Muscle layer of colon (tissue), 2 donors: Measurements from ENCODE around the gene IRAK1BP1.
"Not testable (repeated sequence)": the region's sequence is repeated elsewhere in the genome, so short reads cannot be mapped to it uniquely, and the experiment has no call there.

Experiments
- H3K27ac ChIP-seq: one replicate; pipeline ENCODE4 v1.7.0; 2013; ENCODE audit warnings: low read depth, mild to moderate bottlenecking, low read length, moderate library complexity
- H3K27me3 ChIP-seq, 2 donors: one replicate each; pipeline ENCODE4 v1.7.0; 2013; ENCODE audit warnings: low read length in 2 of 2, mild to moderate bottlenecking in 2 of 2; ENCODE audit not compliant: insufficient read depth in 2 of 2, control insufficient read depth in 1 of 2
- H3K36me3 ChIP-seq: one replicate; pipeline ENCODE4 v1.7.0; 2013; ENCODE audit warnings: mild to moderate bottlenecking, low read length; ENCODE audit not compliant: insufficient read depth
- H3K4me1 ChIP-seq: one replicate; pipeline ENCODE4 v1.7.0; 2013; ENCODE audit warnings: mild to moderate bottlenecking, low read length; ENCODE audit not compliant: insufficient read depth
- H3K4me3 ChIP-seq, 2 donors: one replicate each; pipeline ENCODE4 v1.7.0; 2013; ENCODE audit warnings: low read length in 2 of 2, low read depth in 1 of 2, mild to moderate bottlenecking in 1 of 2, moderate library complexity in 1 of 2
- H3K9ac ChIP-seq: one replicate; pipeline ENCODE4 v1.7.0; 2013; ENCODE audit warnings: low read length
- H3K9me3 ChIP-seq: one replicate; pipeline ENCODE4 v1.7.0; 2013; ENCODE audit warnings: mild to moderate bottlenecking, low read length
- donor health status: abdominal sarcoma.
- donor health status: Adenocarcinoma of cecum.

Gene IRAK1BP1

GRCh38 chr6:78850621-78851020 is 16.7 kb upstream of the IRAK1BP1 start:
- no peaks in the 10 kb centered on the region for H3K36me3 ChIP-seq
- no peak overlapping the region for H3K4me3 ChIP-seq
- no peak overlapping the region for H3K27ac ChIP-seq
- no peaks in the 10 kb centered on the region for H3K4me1 ChIP-seq
- H3K9ac ChIP-seq: no peak overlapping the region
- no peaks in the 10 kb centered on the region for H3K27me3 ChIP-seq
- no peaks in the 10 kb centered on the region for H3K9me3 ChIP-seq

- Histone ChIP-seq H3K9me3 (no peaks in the 10 kb centered on the region), H3K27me3 (no peaks in the 10 kb centered on the region), H3K4me1 (no peaks in the 10 kb centered on the region), H3K4me3 (no peak overlapping the region), H3K9ac (no peak overlapping the region), H3K27ac (no peak overlapping the region), H3K36me3 (no peaks in the 10 kb centered on the region)
Observed at GRCh38 chr6:78851156-78851555, 16.2 kb upstream of the IRAK1BP1 start.

GRCh38 chr6:78854546-78854945 is 12.8 kb upstream of the IRAK1BP1 start:
- Histone ChIP-seq H3K36me3 (no peaks in the 10 kb centered on the region), H3K4me3 (no peak overlapping the region), H3K9ac (no peak overlapping the region), H3K9me3 (no peaks in the 10 kb centered on the region), H3K27me3 (no peaks in the 10 kb centered on the region), H3K27ac (no peak overlapping the region), H3K4me1 (no peaks in the 10 kb centered on the region)

GRCh38 chr6:78858339-78858938 is 8.9 kb upstream of the IRAK1BP1 start:
- not testable (repeated sequence) for H3K9me3 ChIP-seq, H3K36me3 ChIP-seq, H3K27me3 ChIP-seq, H3K9ac ChIP-seq, H3K4me1 ChIP-seq, H3K4me3 ChIP-seq, H3K27ac ChIP-seq

- H3K4me1 ChIP-seq: peaks cover 3% of the 10 kb centered on the region
- no peak overlapping the region for H3K27ac ChIP-seq
- H3K36me3 ChIP-seq: no peaks in the 10 kb centered on the region
- H3K9ac ChIP-seq: no peak overlapping the region
- H3K9me3 ChIP-seq: no peaks in the 10 kb centered on the region
- no peak overlapping the region for H3K4me3 ChIP-seq
- no peaks in the 10 kb centered on the region for H3K27me3 ChIP-seq
Observed at GRCh38 chr6:78861509-78861908, 5.8 kb upstream of the IRAK1BP1 start.

- no peak overlapping the region for H3K27ac ChIP-seq
- H3K9ac ChIP-seq: no peak overlapping the region
- no peak overlapping the region for H3K4me3 ChIP-seq
- H3K36me3 ChIP-seq: no peaks in the 10 kb centered on the region
- no peaks in the 10 kb centered on the region for H3K27me3 ChIP-seq
- H3K4me1 ChIP-seq: peaks cover 5% of the 10 kb centered on the region
- H3K9me3 ChIP-seq: no peaks in the 10 kb centered on the region
Observed at GRCh38 chr6:78863576-78863975, 3.8 kb upstream of the IRAK1BP1 start.

GRCh38 chr6:78864957-78865356 is 2.4 kb upstream of the IRAK1BP1 start:
- Histone ChIP-seq H3K27me3 (no peaks in the 10 kb centered on the region), H3K27ac (no peak overlapping the region), H3K9ac (no peak overlapping the region), H3K9me3 (no peaks in the 10 kb centered on the region), H3K4me1 (peaks cover 5% of the 10 kb centered on the region), H3K36me3 (no peaks in the 10 kb centered on the region), H3K4me3 (no peak overlapping the region)

GRCh38 chr6:78867020-78867369 is 356 bp upstream of the IRAK1BP1 start:
- H3K4me1 ChIP-seq: peaks cover 5% of the 10 kb centered on the region
- H3K36me3 ChIP-seq: no peaks in the 10 kb centered on the region
- H3K4me3 ChIP-seq: peak overlapping the region; percentile 84 to 96
- no peak overlapping the region for H3K27ac ChIP-seq
- peak overlapping the region; percentile 44 for H3K9ac ChIP-seq
- no peaks in the 10 kb centered on the region for H3K9me3 ChIP-seq
- H3K27me3 ChIP-seq: no peaks in the 10 kb centered on the region

GRCh38 chr6:78868116-78868515 is 765 bp downstream of the IRAK1BP1 start:
- Histone ChIP-seq H3K27ac (no peak overlapping the region), H3K4me1 (peaks cover 5% of the 10 kb centered on the region), H3K4me3 (peak overlapping the region; percentile 84 to 96), H3K36me3 (no peaks in the 10 kb centered on the region), H3K9me3 (no peaks in the 10 kb centered on the region), H3K27me3 (no peaks in the 10 kb centered on the region), H3K9ac (peak overlapping the region; percentile 44)

- no peaks in the 10 kb centered on the region for H3K9me3 ChIP-seq
- H3K4me1 ChIP-seq: no peaks in the 10 kb centered on the region
- H3K36me3 ChIP-seq: peaks cover 7% of the 10 kb centered on the region
- no peak overlapping the region for H3K4me3 ChIP-seq
- H3K27ac ChIP-seq: no peak overlapping the region
- no peaks in the 10 kb centered on the region for H3K27me3 ChIP-seq
- no peak overlapping the region for H3K9ac ChIP-seq
Observed at GRCh38 chr6:78875505-78875904, 8.2 kb downstream of the IRAK1BP1 start.

GRCh38 chr6:78883651-78884050 is 16.3 kb downstream of the IRAK1BP1 start:
- H3K27me3 ChIP-seq: no peaks in the 10 kb centered on the region
- no peaks in the 10 kb centered on the region for H3K36me3 ChIP-seq
- no peaks in the 10 kb centered on the region for H3K9me3 ChIP-seq
- no peak overlapping the region for H3K9ac ChIP-seq
- no peaks in the 10 kb centered on the region for H3K4me1 ChIP-seq
- no peak overlapping the region for H3K4me3 ChIP-seq
- H3K27ac ChIP-seq: no peak overlapping the region

- not testable (repeated sequence) for H3K4me1 ChIP-seq, H3K4me3 ChIP-seq, H3K27me3 ChIP-seq, H3K36me3 ChIP-seq, H3K9me3 ChIP-seq, H3K9ac ChIP-seq, H3K27ac ChIP-seq
Observed at GRCh38 chr6:78889901-78890300, 22.6 kb downstream of the IRAK1BP1 start.
